Measurements from ENCODE around the gene APAF1.

- TF ChIP-seq CTCF (IDR thresholded peaks at IDR 0.05): no peak
- TF ChIP-seq NFYB (CRISPR knock-in tag; conservative IDR thresholded peaks at IDR 0.05; ENCODE audit: low read depth): no peak
- no peak for TF ChIP-seq E2F5 (CRISPR knock-in tag; IDR thresholded peaks at IDR 0.05)
- no peak for TF ChIP-seq TCF7 (CRISPR knock-in tag; IDR thresholded peaks at IDR 0.05; ENCODE audit: low read depth)
- no peak for TF ChIP-seq USF2 (CRISPR knock-in tag; IDR thresholded peaks at IDR 0.05)
- no peak for TF ChIP-seq ZNF138 (CRISPR knock-in tag; conservative IDR thresholded peaks at IDR 0.05)
- no peak for TF ChIP-seq PRRX2 (CRISPR knock-in tag; IDR thresholded peaks at IDR 0.05)
- no peak for TF ChIP-seq PREB (CRISPR knock-in tag; IDR thresholded peaks at IDR 0.05; ENCODE audit: borderline replicate concordance)
- no peak for TF ChIP-seq FOXK1 (CRISPR knock-in tag; IDR thresholded peaks at IDR 0.05)
- no peak for TF ChIP-seq AR (CRISPR knock-in tag; IDR thresholded peaks at IDR 0.05)
- no peak for TF ChIP-seq E2F1 (CRISPR knock-in tag; IDR thresholded peaks at IDR 0.05)
These were observed 92.9 kb downstream of the APAF1 start for GRCh38 chr12:98738002-98738401.
